HG03432 (cell line): ENCODE measurements around the gene PI16.
"Not testable (repeated sequence)": the region's sequence is repeated elsewhere in the genome, so short reads cannot be mapped to it uniquely, and the experiment has no call there.

Experiments used
- ATAC-seq: cut with Tn5 transposase; IDR thresholded peaks from one replicate; pipeline ENCODE4 v1.9.1; 2021; ENCODE audit warnings: mild to moderate bottlenecking, moderate library complexity; ENCODE audit not compliant: unreplicated experiment

Gene PI16

GRCh38 chr6:36928547-36928918 is 26.0 kb upstream of the PI16 start:
- ATAC-seq = no peak

- no peak for ATAC-seq
Observed at GRCh38 chr6:36929152-36929551, 25.4 kb upstream of the PI16 start.

GRCh38 chr6:36929607-36930006 is 24.9 kb upstream of the PI16 start:
- no peak for ATAC-seq

GRCh38 chr6:36930483-36930882 is 24.1 kb upstream of the PI16 start:
- ATAC-seq = no peak

GRCh38 chr6:36933102-36933501 is 21.4 kb upstream of the PI16 start:
- ATAC-seq = no peak

GRCh38 chr6:36933519-36933918 is 21.0 kb upstream of the PI16 start:
- no peak for ATAC-seq

GRCh38 chr6:36934901-36935300 is 19.6 kb upstream of the PI16 start:
- no peak for ATAC-seq

GRCh38 chr6:36936824-36937223 is 17.7 kb upstream of the PI16 start:
- ATAC-seq = no peak

GRCh38 chr6:36937896-36938295 is 16.6 kb upstream of the PI16 start:
- no peak for ATAC-seq

- no peak for ATAC-seq
Observed at GRCh38 chr6:36938536-36938935, 16.0 kb upstream of the PI16 start.

GRCh38 chr6:36939005-36939404 is 15.5 kb upstream of the PI16 start:
- not testable (repeated sequence) for ATAC-seq

GRCh38 chr6:36940027-36940426 is 14.5 kb upstream of the PI16 start:
- ATAC-seq = no peak

- not testable (repeated sequence) for ATAC-seq
Observed at GRCh38 chr6:36941561-36941960, 13.0 kb upstream of the PI16 start.

- not testable (repeated sequence) for ATAC-seq
Observed at GRCh38 chr6:36942329-36942728, 12.2 kb upstream of the PI16 start.

- no peak for ATAC-seq
Observed at GRCh38 chr6:36944650-36945049, 9.9 kb upstream of the PI16 start.

- ATAC-seq = no peak
Observed at GRCh38 chr6:36945301-36945700, 9.2 kb upstream of the PI16 start.

GRCh38 chr6:36946526-36946925 is 8.0 kb upstream of the PI16 start:
- ATAC-seq = no peak

- ATAC-seq = no peak
Observed at GRCh38 chr6:36947570-36948351, 6.8 kb upstream of the PI16 start.

- ATAC-seq = not testable (repeated sequence)
Observed at GRCh38 chr6:36949076-36949475, 5.5 kb upstream of the PI16 start.

GRCh38 chr6:36949636-36950035 is 4.9 kb upstream of the PI16 start:
- ATAC-seq = no peak

- no peak for ATAC-seq
Observed at GRCh38 chr6:36953931-36954261, 642 bp upstream of the PI16 start.

- no peak for ATAC-seq
Observed at GRCh38 chr6:36955136-36955535, 598 bp downstream of the PI16 start.
